Stimulated activated CD4-positive, alpha-beta T cell treated with anti-CD3 and anti-CD28 coated beads, TNF-alpha, amount 100 ng/mL, for 48 hours (primary cell): Measurements from ENCODE around the gene IFT122.

Source experiments
- DNase-seq, 3 donors: peaks; one replicate each; pipeline ENCODE4 v3.0.0-alpha.2; 2020; ENCODE audit warnings: low read depth in 3 of 3

Gene IFT122

GRCh38 chr3:129413687-129414506, 26.1 kb upstream of the IFT122 start:
- no peak for DNase-seq

- no peak for DNase-seq
Observed at GRCh38 chr3:129415378-129415777, 24.6 kb upstream of the IFT122 start.

GRCh38 chr3:129415830-129416229, 24.2 kb upstream of the IFT122 start:
- DNase-seq, result no peak

- DNase-seq, result no peak
Observed at GRCh38 chr3:129416415-129416814, 23.6 kb upstream of the IFT122 start.

GRCh38 chr3:129417326-129417725, 22.7 kb upstream of the IFT122 start:
- DNase-seq, result no peak

GRCh38 chr3:129418041-129418973, 21.7 kb upstream of the IFT122 start:
- DNase-seq, result no peak

- no peak for DNase-seq
Observed at GRCh38 chr3:129419476-129419875, 20.5 kb upstream of the IFT122 start.

- no peak for DNase-seq
Observed at GRCh38 chr3:129421236-129421883, 18.7 kb upstream of the IFT122 start.

GRCh38 chr3:129421988-129422745, 17.9 kb upstream of the IFT122 start:
- no peak for DNase-seq

- DNase-seq, result no peak
Observed at GRCh38 chr3:129422897-129423296, 17.1 kb upstream of the IFT122 start.

GRCh38 chr3:129424185-129424841, 15.7 kb upstream of the IFT122 start:
- DNase-seq, result no peak

GRCh38 chr3:129425213-129425612, 14.8 kb upstream of the IFT122 start:
- DNase-seq, result no peak

GRCh38 chr3:129425619-129426018, 14.4 kb upstream of the IFT122 start:
- DNase-seq, result no peak

- DNase-seq, result no peak
Observed at GRCh38 chr3:129428007-129428375, 12.0 kb upstream of the IFT122 start.

- DNase-seq, result peak; percentile 74 to 83 (median 78)
Observed at GRCh38 chr3:129428376-129429079, 11.5 kb upstream of the IFT122 start, which contains the start of gene EFCAB12. TSS of gene EFCAB12 (minus strand) at chr3:129428636. CDS start at chr3:129428488, 148 bp downstream.

GRCh38 chr3:129429080-129429451, 11.0 kb upstream of the IFT122 start:
- no peak for DNase-seq

GRCh38 chr3:129429602-129430001, 10.4 kb upstream of the IFT122 start:
- DNase-seq, result no peak

GRCh38 chr3:129432036-129432435, 8.0 kb upstream of the IFT122 start:
- no peak for DNase-seq

GRCh38 chr3:129432671-129433070, 7.4 kb upstream of the IFT122 start:
- no peak for DNase-seq

- DNase-seq, result no peak
Observed at GRCh38 chr3:129433565-129433964, 6.5 kb upstream of the IFT122 start.
